Measurements from ENCODE around the gene CXCR1.

CXCR1 gene

GRCh38 chr2:218152172-218152571 lies 14.6 kb downstream of the CXCR1 start:
- H3K27ac ChIP-seq (ENCODE audit: low read depth, low read length, poor library complexity, severe bottlenecking) = no peak overlapping the region
- no peaks in the 10 kb centered on the region for H3K79me2 ChIP-seq (ENCODE audit: insufficient read depth, low read length)
- no peak overlapping the region for H3K4me3 ChIP-seq (ENCODE audit: low read depth, low read length, poor library complexity, severe bottlenecking)
- 0 out of 2 replicates have a peak, but pooled peaks cover 4% of the 10 kb centered on the region for H3K27me3 ChIP-seq (ENCODE audit: insufficient read depth, low read length)
- no peaks in the 10 kb centered on the region for H3K36me3 ChIP-seq (ENCODE audit: insufficient read depth, low read length)
- no peak overlapping the region for H3K4me2 ChIP-seq (ENCODE audit: low read length)
- H2AFZ ChIP-seq (ENCODE audit: low read length) = no peak overlapping the region
- H3K9me2 ChIP-seq (ENCODE audit: low read depth, low read length) = no peaks in the 10 kb centered on the region
- H3K9ac ChIP-seq (ENCODE audit: low read length) = no peak overlapping the region
- no peaks in the 10 kb centered on the region for H3K9me3 ChIP-seq (ENCODE audit: low read length)
- H3K4me1 ChIP-seq (ENCODE audit: insufficient read depth, low read length, severe bottlenecking) = no peaks in the 10 kb centered on the region
- H4K20me1 ChIP-seq (ENCODE audit: insufficient read depth, low read length) = no peaks in the 10 kb centered on the region
- no peaks in the 10 kb centered on the region for H3F3A ChIP-seq (ENCODE audit: insufficient read depth, low read length)
- no peak for TF ChIP-seq EZH2 (IDR thresholded peaks at IDR 0.05; ENCODE audit: borderline replicate concordance, low read length)
- TF ChIP-seq, protein P1, sequence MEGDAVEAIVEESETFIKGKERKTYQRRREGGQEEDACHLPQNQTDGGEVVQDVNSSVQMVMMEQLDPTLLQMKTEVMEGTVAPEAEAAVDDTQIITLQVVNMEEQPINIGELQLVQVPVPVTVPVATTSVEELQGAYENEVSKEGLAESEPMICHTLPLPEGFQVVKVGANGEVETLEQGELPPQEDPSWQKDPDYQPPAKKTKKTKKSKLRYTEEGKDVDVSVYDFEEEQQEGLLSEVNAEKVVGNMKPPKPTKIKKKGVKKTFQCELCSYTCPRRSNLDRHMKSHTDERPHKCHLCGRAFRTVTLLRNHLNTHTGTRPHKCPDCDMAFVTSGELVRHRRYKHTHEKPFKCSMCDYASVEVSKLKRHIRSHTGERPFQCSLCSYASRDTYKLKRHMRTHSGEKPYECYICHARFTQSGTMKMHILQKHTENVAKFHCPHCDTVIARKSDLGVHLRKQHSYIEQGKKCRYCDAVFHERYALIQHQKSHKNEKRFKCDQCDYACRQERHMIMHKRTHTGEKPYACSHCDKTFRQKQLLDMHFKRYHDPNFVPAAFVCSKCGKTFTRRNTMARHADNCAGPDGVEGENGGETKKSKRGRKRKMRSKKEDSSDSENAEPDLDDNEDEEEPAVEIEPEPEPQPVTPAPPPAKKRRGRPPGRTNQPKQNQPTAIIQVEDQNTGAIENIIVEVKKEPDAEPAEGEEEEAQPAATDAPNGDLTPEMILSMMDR (IDR thresholded peaks at IDR 0.05; ENCODE audit: low read length) = no peak

DNA sequence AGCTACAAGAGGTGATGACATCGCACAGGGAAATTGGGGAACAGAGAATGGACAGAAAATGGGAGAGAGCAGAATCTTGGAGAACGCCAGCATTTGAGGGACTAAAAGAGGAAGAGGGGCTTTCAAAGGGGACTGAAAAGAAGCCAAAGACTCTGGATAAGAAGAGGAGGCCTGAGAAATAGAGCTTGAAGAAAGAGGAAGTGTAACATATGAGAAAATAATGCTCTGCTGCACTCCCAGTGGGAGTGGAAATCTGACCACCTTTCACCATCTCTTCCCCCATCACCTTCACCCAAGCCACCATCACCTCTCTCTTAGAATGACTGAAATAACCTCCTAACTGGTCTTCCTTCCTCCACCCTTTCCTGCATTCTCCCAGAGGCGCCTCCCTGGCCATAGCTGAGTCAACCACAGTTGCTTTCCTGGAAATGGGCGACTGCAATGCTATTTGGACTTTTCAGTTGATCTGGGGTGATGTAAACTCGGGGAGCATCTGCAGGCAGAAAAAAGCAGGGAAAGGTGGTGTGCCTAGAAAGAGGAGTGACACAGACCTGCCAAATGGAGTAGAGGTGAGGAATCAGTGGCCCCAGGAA lies 16.8 kb downstream of the CXCR1 start:
- Histone ChIP-seq H2AFZ (ENCODE audit: low read length) (no peak overlapping the region), H3K4me1 (ENCODE audit: insufficient read depth, low read length, severe bottlenecking) (no peaks in the 10 kb centered on the region), H3K9me2 (ENCODE audit: low read depth, low read length) (no peaks in the 10 kb centered on the region), H3K27ac (ENCODE audit: low read depth, low read length, poor library complexity, severe bottlenecking) (no peak overlapping the region), H4K20me1 (ENCODE audit: insufficient read depth, low read length) (no peaks in the 10 kb centered on the region), H3K36me3 (ENCODE audit: insufficient read depth, low read length) (no peaks in the 10 kb centered on the region), H3K4me3 (ENCODE audit: low read depth, low read length, poor library complexity, severe bottlenecking) (no peak overlapping the region), H3K9me3 (ENCODE audit: low read length) (no peaks in the 10 kb centered on the region), H3K4me2 (ENCODE audit: low read length) (no peak overlapping the region), H3F3A (ENCODE audit: insufficient read depth, low read length) (no peaks in the 10 kb centered on the region), H3K79me2 (ENCODE audit: insufficient read depth, low read length) (no peaks in the 10 kb centered on the region), H3K9ac (ENCODE audit: low read length) (no peak overlapping the region), H3K27me3 (ENCODE audit: insufficient read depth, low read length) (0 out of 2 replicates have a peak, but pooled peaks cover 4% of the 10 kb centered on the region)
- TF ChIP-seq EZH2 (IDR thresholded peaks at IDR 0.05; ENCODE audit: borderline replicate concordance, low read length) = no peak
- TF ChIP-seq, protein P1 (IDR thresholded peaks at IDR 0.05; ENCODE audit: low read length) = no peak

- H3K9ac ChIP-seq (ENCODE audit: low read length) = no peak overlapping the region
- H3F3A ChIP-seq (ENCODE audit: insufficient read depth, low read length) = no peaks in the 10 kb centered on the region
- H3K4me1 ChIP-seq (ENCODE audit: insufficient read depth, low read length, severe bottlenecking) = no peaks in the 10 kb centered on the region
- H3K9me3 ChIP-seq (ENCODE audit: low read length) = no peaks in the 10 kb centered on the region
- H3K27ac ChIP-seq (ENCODE audit: low read depth, low read length, poor library complexity, severe bottlenecking) = no peak overlapping the region
- H3K4me2 ChIP-seq (ENCODE audit: low read length) = no peak overlapping the region
- H3K79me2 ChIP-seq (ENCODE audit: insufficient read depth, low read length) = no peaks in the 10 kb centered on the region
- no peak overlapping the region for H3K4me3 ChIP-seq (ENCODE audit: low read depth, low read length, poor library complexity, severe bottlenecking)
- TF ChIP-seq, protein P1 (IDR thresholded peaks at IDR 0.05; ENCODE audit: low read length) = no peak
- no peak for TF ChIP-seq EZH2 (IDR thresholded peaks at IDR 0.05; ENCODE audit: borderline replicate concordance, low read length)
- H3K27me3 ChIP-seq (ENCODE audit: insufficient read depth, low read length) = no peaks in the 10 kb centered on the region
- H3K9me2 ChIP-seq (ENCODE audit: low read depth, low read length) = no peaks in the 10 kb centered on the region
- H2AFZ ChIP-seq (ENCODE audit: low read length) = no peak overlapping the region
- no peaks in the 10 kb centered on the region for H3K36me3 ChIP-seq (ENCODE audit: insufficient read depth, low read length)
- H4K20me1 ChIP-seq (ENCODE audit: insufficient read depth, low read length) = no peaks in the 10 kb centered on the region
Measured at GRCh38 chr2:218149098-218149497, 17.7 kb downstream of the CXCR1 start.

Measured in OCI-LY1 (cell line).